ENCODE measurements around the gene KRTAP12-2.

The KRTAP12-2 gene

DNA sequence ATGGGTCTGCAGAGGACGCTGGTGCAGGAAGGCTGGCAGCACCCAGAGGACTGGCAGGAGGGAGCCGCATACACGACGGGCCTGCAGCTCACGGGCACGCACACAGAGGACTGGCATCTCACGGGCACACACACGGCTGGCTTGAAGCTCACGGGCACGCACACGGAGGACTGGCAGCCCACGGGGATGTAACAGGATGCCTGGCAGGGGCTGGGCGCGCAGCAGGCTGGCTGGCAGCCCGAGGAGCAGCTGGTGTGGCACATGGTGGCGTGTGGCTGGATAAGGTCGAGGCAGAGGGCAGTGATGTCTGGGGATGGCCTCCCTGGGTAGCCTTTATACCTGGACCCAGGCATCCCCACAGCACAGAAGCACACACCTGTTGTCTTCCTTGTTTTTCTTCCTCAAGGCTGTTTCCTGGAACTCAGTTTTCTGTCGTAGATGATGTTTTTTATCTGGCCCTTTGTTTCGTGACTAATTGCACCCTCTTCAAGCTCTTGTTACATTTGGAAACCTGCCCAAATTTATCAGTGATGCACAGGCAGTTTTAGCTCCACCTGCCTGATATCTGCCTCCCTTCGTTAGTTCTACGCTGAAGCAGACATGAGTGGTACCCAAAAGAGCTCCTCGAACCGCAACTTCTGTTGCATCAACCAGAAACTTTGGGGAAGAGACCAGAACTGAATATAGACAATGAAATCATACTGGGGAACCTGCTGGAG, 15.3 kb upstream of the KRTAP12-2 start, which contains the start of gene KRTAP12-1:
KRTAP12-1 (minus strand) TSS at position 303 of the 719 bp plus-strand sequence; CDS start at position 263, 40 bp downstream.
- no peak for DNase-seq (ENCODE audit: low read depth)
- TF ChIP-seq, protein P1, sequence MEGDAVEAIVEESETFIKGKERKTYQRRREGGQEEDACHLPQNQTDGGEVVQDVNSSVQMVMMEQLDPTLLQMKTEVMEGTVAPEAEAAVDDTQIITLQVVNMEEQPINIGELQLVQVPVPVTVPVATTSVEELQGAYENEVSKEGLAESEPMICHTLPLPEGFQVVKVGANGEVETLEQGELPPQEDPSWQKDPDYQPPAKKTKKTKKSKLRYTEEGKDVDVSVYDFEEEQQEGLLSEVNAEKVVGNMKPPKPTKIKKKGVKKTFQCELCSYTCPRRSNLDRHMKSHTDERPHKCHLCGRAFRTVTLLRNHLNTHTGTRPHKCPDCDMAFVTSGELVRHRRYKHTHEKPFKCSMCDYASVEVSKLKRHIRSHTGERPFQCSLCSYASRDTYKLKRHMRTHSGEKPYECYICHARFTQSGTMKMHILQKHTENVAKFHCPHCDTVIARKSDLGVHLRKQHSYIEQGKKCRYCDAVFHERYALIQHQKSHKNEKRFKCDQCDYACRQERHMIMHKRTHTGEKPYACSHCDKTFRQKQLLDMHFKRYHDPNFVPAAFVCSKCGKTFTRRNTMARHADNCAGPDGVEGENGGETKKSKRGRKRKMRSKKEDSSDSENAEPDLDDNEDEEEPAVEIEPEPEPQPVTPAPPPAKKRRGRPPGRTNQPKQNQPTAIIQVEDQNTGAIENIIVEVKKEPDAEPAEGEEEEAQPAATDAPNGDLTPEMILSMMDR (conservative IDR thresholded peaks at IDR 0.05; ENCODE audit: control insufficient read depth, insufficient read depth, low read depth, low read length): no peak
- no peak within 1 kb of the TSS for H3K4me3 ChIP-seq (ENCODE audit: control insufficient read depth, low read depth, low read length)

DNA sequence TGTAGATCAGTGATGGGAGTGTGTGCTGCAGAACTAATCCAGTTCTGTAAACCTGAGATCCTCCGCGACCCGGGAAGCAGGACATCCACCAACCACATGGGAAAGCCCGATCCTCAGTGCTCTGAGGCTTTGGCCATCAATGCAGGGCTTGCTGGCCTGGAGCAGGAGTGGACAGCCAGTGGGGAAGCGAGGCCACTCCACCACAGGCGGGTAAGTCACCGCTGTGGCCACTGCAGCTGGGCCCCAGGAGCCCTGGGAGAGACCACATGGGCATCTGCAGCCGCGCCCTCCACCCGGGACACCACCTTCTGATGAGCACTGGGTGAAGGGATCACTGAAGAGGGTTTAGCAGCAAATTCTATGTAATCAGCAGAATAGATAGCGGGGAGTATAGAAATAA, 14.4 kb upstream of the KRTAP12-2 start:
- no peak for DNase-seq (ENCODE audit: low read depth)
- TF ChIP-seq, protein P1 (conservative IDR thresholded peaks at IDR 0.05; ENCODE audit: control insufficient read depth, insufficient read depth, low read depth, low read length): no peak
- H3K4me3 ChIP-seq (ENCODE audit: control insufficient read depth, low read depth, low read length): no peak overlapping the region

DNA sequence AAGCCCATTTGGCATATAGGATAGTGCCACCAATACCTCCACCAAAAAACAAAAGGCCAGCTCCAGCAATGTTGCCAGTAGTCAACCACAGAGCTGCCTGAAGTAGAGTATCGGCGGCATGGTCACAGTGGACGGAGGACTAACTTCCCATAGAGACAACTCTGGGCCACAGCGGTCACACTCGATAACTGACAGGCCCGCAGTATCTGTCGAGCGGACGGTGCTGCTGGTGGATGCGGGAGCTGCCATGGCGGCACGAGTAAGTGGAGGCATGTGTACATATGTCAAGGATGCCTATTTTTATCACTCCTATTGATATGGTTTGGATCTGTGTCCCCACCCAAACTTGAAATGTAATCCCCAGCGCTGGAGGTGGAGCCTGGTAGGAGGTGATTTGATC, 11.2 kb upstream of the KRTAP12-2 start:
- DNase-seq (ENCODE audit: low read depth): no peak
- TF ChIP-seq, protein P1 (conservative IDR thresholded peaks at IDR 0.05; ENCODE audit: control insufficient read depth, insufficient read depth, low read depth, low read length): no peak
- no peak overlapping the region for H3K4me3 ChIP-seq (ENCODE audit: control insufficient read depth, low read depth, low read length)

DNA sequence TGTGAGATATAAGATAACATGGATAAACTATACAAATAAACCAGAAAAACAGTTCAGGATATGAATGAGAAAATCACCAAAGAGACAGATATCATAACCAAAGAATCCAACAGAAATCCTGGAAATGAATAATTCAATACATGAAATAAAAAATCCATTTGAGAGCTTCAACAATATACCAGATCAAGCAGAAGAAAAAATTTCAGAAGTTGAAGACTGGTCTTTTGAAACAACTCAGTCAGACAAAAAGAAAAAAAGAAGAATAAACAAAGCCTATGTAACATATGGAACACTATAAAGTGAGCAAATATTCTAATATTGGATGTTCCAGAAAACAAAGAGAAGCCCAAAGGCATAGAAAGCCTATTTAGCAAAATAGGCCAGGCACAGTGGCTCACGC, 5.2 kb upstream of the KRTAP12-2 start:
- TF ChIP-seq, protein P1 (conservative IDR thresholded peaks at IDR 0.05; ENCODE audit: control insufficient read depth, insufficient read depth, low read depth, low read length): no peak
- no peak overlapping the region for H3K4me3 ChIP-seq (ENCODE audit: control insufficient read depth, low read depth, low read length)
- no peak for DNase-seq (ENCODE audit: low read depth)

DNA sequence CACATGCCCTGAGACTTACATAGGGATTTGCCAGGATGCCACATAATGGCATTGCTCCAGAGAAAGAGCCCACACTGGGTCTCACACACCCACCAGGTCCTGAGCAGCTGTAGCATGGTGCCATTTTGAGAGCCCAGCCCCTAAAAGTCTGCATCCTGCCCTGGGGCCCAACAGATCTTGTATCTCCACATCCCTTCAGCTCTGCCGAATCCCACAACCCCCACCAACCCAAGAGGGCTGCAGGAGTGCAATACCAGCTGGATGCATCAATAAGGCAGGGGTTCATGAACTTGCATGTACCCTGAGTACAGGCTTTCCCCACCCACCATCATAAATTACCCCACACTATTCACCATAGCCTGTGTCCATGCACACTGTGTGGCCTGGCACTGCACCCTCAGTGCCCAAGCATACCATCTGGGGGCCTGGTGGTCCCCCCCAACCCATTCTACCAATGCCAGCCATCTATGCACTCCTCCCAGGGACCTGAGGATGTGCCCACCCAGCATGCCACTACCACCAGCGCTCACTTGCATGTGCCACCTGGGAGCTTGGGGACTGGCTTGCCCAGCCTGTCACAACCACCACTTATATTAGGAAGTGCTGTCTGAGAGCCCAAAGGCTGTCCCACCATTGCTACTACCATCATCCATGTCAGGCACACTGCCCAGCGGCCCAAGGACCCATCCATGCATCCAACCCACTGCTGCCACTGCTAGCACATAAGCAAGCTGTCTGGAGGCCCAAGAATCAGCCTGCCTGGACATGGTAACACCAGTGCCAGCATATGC, 4.1 kb upstream of the KRTAP12-2 start:
- TF ChIP-seq, protein P1 (conservative IDR thresholded peaks at IDR 0.05; ENCODE audit: control insufficient read depth, insufficient read depth, low read depth, low read length): no peak
- H3K4me3 ChIP-seq (ENCODE audit: control insufficient read depth, low read depth, low read length): no peak overlapping the region
- no peak for DNase-seq (ENCODE audit: low read depth)

DNA sequence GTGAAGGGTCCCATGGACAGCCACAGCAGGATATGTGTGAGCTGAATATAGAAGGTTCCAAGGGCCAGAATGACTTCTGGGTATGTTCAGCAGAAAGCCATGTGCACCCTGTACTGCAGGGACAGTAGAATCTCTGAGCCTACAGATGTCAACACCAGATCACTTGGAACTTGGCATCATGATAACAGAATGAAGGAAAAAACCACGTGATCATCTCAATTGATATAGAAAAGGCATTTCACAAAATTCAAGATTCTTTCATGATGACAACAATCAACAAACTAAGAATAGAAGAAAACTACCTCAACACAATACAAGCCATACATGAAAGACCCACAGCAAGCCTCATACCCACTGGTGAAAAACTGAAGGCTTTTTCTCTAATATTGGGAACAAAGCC, 885 bp upstream of the KRTAP12-2 start:
- no peak overlapping the region for H3K4me3 ChIP-seq (ENCODE audit: control insufficient read depth, low read depth, low read length)
- DNase-seq (ENCODE audit: low read depth): no peak
- TF ChIP-seq, protein P1 (conservative IDR thresholded peaks at IDR 0.05; ENCODE audit: control insufficient read depth, insufficient read depth, low read depth, low read length): no peak
